Progenitor cell of endocrine pancreas (in vitro differentiated cells): ENCODE data around the gene SLC35D3. TPM values are rescaled to one million over a fixed set of nuclear protein-coding genes. Genes with fewer than 3 reads are reported as not detected.
"Not testable (repeated sequence)": the region's sequence is repeated elsewhere in the genome, so short reads cannot be mapped to it uniquely, and the experiment has no call there.

Experiments used
- DNase-seq: peaks from one replicate; pipeline ENCODE4 v3.0.0; 2021; ENCODE audit warnings: low spot score; ENCODE audit not compliant: unreplicated experiment
- H3K27ac Mint-ChIP-seq: 2 replicates; pipeline ENCODE4 v1.8.0; 2021; ENCODE audit warnings: mild to moderate bottlenecking, moderate library complexity, mixed read lengths
- H3K27me3 Mint-ChIP-seq: 2 replicates; pipeline ENCODE4 v1.8.0; 2021; ENCODE audit warnings: mixed read lengths
- H3K36me3 Mint-ChIP-seq: 2 replicates; pipeline ENCODE4 v1.8.0; 2022; ENCODE audit warnings: mixed read lengths; ENCODE audit not compliant: insufficient read depth
- H3K4me1 Mint-ChIP-seq: 2 replicates; pipeline ENCODE4 v1.8.0; 2021; ENCODE audit warnings: low read depth, mixed read lengths
- H3K4me3 Mint-ChIP-seq: 2 replicates; pipeline ENCODE4 v1.8.0; 2021; ENCODE audit warnings: low read depth, mild to moderate bottlenecking, moderate library complexity, mixed read lengths
- H3K9me3 Mint-ChIP-seq: 2 replicates; pipeline ENCODE4 v1.8.0; 2021; ENCODE audit warnings: low read depth, mixed read lengths
- long read RNA-seq: library from polyadenylated mRNA; unstranded; transcript quantifications from one replicate; pipeline ENCODE4 v2.0.0, GENCODE V29; 2020
- total RNA-seq: library from RNA; stranded (reverse); gene quantifications from 2 replicates; pipeline ENCODE4 v1.2.1, GENCODE V29; 2021
- TF ChIP-seq, protein P1 (sequence below): fragments of 200-600 bp; sonication (generic); IDR thresholded peaks from one replicate; pipeline ENCODE4 v1.5.0; 2021; ENCODE audit warnings: antibody characterized with exemption, mild to moderate bottlenecking; ENCODE audit not compliant: unreplicated experiment

SLC35D3 gene, protein sequence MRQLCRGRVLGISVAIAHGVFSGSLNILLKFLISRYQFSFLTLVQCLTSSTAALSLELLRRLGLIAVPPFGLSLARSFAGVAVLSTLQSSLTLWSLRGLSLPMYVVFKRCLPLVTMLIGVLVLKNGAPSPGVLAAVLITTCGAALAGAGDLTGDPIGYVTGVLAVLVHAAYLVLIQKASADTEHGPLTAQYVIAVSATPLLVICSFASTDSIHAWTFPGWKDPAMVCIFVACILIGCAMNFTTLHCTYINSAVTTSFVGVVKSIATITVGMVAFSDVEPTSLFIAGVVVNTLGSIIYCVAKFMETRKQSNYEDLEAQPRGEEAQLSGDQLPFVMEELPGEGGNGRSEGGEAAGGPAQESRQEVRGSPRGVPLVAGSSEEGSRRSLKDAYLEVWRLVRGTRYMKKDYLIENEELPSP
- total RNA-seq, result 0.13 TPM in 1 of 2 replicates, not detected in the other
- long read RNA-seq, result 0 reads

DNA sequence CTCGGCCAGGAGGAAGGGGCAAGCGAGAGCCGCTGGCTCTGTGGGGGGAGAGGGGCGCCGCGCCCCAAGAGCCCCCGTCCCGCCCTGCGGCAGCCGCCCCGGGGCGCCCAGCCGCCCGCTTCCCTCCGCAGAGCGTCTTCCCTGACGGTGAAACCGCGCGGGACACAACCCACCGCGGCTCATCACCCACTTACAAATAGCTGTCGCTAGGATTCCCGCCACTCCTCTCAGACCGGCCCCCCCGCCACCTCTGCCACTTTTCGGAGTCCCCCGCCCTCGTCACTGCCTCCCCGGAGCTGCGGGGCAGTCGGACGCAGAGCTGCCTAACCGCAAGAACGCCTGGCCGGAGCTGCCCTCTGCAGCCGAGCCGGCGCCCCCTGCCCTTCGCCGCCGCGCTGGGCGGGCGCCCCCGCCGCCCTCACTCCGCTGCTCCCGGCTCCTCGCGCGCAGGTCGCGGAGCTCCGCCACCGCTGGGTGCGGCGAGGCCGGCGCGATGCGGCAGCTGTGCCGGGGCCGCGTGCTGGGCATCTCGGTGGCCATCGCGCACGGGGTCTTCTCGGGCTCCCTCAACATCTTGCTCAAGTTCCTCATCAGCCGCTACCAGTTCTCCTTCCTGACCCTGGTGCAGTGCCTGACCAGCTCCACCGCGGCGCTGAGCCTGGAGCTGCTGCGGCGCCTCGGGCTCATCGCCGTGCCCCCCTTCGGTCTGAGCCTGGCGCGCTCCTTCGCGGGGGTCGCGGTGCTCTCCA is at the start of gene SLC35D3:
SLC35D3 (plus strand) TSS at position 366 of the 749 bp plus-strand sequence; CDS start at position 494, 128 bp downstream.
- Mint-ChIP-seq H3K27me3 (peaks cover 71% of the 10 kb centered on the region), H3K9me3 (no peaks in the 10 kb centered on the region), H3K27ac (no peak within 1 kb of the TSS), H3K36me3 (peaks cover 1% of the 10 kb centered on the region), H3K4me1 (peaks cover 7% of the 10 kb centered on the region), H3K4me3 (peak within 1 kb of the TSS; percentile 73)
- TF ChIP-seq, protein P1, sequence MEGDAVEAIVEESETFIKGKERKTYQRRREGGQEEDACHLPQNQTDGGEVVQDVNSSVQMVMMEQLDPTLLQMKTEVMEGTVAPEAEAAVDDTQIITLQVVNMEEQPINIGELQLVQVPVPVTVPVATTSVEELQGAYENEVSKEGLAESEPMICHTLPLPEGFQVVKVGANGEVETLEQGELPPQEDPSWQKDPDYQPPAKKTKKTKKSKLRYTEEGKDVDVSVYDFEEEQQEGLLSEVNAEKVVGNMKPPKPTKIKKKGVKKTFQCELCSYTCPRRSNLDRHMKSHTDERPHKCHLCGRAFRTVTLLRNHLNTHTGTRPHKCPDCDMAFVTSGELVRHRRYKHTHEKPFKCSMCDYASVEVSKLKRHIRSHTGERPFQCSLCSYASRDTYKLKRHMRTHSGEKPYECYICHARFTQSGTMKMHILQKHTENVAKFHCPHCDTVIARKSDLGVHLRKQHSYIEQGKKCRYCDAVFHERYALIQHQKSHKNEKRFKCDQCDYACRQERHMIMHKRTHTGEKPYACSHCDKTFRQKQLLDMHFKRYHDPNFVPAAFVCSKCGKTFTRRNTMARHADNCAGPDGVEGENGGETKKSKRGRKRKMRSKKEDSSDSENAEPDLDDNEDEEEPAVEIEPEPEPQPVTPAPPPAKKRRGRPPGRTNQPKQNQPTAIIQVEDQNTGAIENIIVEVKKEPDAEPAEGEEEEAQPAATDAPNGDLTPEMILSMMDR, result no peak
- DNase-seq, result no peak

DNA sequence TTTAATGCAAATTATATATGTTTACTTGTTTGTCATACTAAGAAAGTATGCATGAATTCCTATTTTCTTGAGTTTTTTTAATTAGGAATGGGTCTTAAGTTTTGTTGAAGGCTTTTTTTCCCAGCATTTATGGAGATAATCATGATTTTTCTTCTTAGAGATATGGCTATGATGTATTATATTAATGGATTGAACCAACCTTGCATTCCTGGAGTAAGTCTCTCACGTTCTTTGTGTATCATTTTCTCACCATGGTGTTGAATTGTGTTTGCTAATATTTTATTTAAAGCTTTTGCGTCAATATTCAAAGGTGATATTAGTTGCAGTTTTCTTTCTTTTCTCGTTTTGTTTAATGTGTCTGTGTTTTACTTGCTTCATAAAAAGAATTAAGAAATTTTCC is 48.4 kb upstream of the SLC35D3 start:
- Mint-ChIP-seq H3K9me3 (peaks cover 26% of the 10 kb centered on the region), H3K27ac (no peak overlapping the region), H3K4me1 (no peaks in the 10 kb centered on the region), H3K27me3 (no peaks in the 10 kb centered on the region), H3K36me3 (peaks cover 33% of the 10 kb centered on the region), H3K4me3 (no peak overlapping the region)
- DNase-seq, result no peak
- TF ChIP-seq, protein P1, result no peak

DNA sequence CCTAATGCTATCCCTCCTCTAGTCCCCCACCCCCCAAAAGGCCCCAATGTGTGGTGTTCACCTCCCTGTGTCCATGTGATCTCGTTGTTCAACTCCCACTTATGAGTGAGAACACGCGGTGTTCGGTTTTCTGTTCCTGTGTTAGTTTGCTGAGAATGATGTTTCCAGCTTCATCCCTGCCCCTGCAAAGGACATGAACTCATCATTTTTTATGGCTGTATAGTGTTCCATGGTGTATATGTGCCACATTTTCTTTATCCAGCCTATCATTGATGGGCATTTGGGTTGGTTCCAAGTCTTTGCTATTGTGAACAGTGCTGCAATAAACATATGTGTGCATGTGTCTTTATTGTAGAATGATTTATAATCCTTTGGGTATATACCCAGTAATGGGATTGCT is 45.6 kb upstream of the SLC35D3 start:
- not testable (repeated sequence) for H3K27me3 Mint-ChIP-seq, H3K4me1 Mint-ChIP-seq, H3K27ac Mint-ChIP-seq, DNase-seq, H3K4me3 Mint-ChIP-seq
- Mint-ChIP-seq H3K9me3 (peaks cover 26% of the 10 kb centered on the region), H3K36me3 (peaks cover 33% of the 10 kb centered on the region)

DNA sequence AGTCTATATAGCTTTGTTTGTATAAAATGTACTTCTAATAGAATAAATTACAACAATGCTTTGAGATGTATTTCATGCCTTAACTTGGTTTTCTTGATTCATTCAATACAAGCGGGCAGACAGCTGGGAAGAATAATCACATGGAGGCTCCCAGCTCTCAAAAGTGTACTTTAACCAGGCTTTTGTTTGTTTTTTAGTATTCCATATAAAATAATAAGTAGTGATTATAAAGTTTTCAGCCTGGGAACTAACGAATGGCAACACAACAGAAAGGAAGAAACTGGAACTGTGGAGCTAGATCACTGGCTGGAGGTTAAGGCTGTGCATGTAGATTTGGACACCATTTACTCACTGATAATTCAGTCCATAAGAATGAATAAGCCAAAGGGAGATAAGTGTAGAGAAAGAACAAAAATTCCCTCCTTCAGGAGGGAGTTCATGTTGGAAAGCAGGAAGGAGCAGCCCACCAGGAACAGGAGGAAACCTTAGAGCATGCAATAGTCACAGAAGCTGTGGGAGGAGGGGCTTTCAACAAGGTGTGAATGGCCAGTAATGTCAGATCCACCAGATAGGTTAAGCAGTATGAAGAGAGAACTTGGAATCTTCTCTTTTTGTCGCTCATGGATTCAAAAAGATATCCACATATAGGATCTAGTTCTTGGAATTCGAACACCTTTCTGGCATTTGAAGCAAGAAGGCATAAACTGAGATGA is 41.2 kb upstream of the SLC35D3 start:
- no peak for DNase-seq
- Mint-ChIP-seq H3K27me3 (peaks cover 23% of the 10 kb centered on the region), H3K27ac (no peak overlapping the region), H3K9me3 (peaks cover 10% of the 10 kb centered on the region), H3K4me1 (peaks cover 15% of the 10 kb centered on the region), H3K4me3 (no peak overlapping the region), H3K36me3 (peaks cover 12% of the 10 kb centered on the region)
- TF ChIP-seq, protein P1, result no peak

DNA sequence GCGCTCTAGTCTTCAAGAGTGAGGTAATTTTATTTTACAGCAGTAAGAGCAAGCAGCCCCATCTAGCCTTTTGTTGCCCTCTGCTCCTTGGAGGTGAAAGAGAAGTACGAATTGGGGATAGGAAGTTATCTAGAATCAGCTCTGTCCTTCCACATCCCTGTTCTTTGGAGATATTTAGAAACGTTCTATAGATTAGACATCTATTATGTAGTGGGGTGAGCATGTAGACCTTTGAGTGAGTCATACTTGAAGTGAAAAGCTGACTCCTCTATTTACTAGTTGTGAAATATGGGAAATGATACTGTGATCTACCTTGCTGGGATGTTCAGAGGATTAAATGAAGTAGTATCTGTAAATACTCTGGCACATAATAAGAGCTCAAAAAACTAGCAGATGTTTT is 36.0 kb upstream of the SLC35D3 start:
- TF ChIP-seq, protein P1, result no peak
- peaks cover under 1% of the 10 kb centered on the region for H3K36me3 Mint-ChIP-seq
- no peak for DNase-seq
- H3K9me3 Mint-ChIP-seq, result no peaks in the 10 kb centered on the region
- no peak overlapping the region for H3K4me3 Mint-ChIP-seq
- peaks cover 42% of the 10 kb centered on the region for H3K4me1 Mint-ChIP-seq
- no peak overlapping the region for H3K27ac Mint-ChIP-seq
- H3K27me3 Mint-ChIP-seq, result peaks cover 31% of the 10 kb centered on the region
